GM21423 (cell line): ENCODE data around the gene BMP4.
"Not testable (repeated sequence)": the region's sequence is repeated elsewhere in the genome, so short reads cannot be mapped to it uniquely, and the experiment has no call there.

Experiments used
- ATAC-seq: cut with Tn5 transposase; IDR thresholded peaks from one replicate; pipeline ENCODE4 v1.9.1; 2021; ENCODE audit warnings: mild to moderate bottlenecking, moderate library complexity; ENCODE audit not compliant: unreplicated experiment

BMP4 gene

DNA sequence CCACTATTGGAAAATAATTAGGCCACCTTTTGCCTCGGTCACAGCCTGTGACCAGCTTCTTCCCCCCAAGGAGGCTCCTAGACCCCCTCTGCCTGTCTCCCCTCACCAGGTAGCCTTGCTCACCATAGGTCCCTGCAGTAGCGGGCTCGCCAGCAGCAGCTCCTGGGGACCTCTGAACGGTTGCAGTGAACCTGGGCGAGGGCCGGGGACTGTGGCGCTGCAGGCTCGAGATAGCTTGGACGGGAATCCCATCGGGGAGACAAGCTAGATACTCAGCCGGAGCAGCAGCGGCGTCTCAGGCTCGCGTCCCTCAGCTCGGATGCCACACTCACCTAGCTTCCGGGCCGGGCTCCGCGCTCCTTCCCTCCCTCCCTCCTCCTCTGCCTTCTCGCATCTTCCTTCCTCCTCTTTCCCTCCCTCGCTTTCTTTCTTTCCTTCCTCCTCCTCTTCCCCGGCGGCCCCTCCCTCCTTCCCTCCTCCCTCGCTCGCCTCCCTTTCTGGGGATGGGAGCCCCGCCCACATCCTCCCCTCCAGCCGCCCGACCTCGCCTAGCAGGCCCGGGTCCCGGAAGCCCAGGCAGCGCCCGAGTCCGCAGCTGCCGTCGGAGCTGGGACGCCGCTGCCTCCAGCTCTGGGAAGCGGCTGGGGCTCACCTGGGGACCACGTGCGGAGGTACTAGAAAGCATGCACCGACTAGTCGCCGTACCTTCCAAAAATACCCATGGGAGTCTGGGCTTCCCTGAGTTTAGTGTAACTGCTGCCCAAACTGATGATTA is at the start of gene BMP4:
TSS of gene BMP4 (minus strand) at position 399 of the 775 bp plus-strand sequence. CDS start 4,603 bp downstream, outside the sequence.
- no peak for ATAC-seq

GRCh38 chr14:54003064-54003463 is 46.4 kb upstream of the BMP4 start:
- ATAC-seq: no peak

GRCh38 chr14:54002653-54003052 is 46.0 kb upstream of the BMP4 start:
- no peak for ATAC-seq

DNA sequence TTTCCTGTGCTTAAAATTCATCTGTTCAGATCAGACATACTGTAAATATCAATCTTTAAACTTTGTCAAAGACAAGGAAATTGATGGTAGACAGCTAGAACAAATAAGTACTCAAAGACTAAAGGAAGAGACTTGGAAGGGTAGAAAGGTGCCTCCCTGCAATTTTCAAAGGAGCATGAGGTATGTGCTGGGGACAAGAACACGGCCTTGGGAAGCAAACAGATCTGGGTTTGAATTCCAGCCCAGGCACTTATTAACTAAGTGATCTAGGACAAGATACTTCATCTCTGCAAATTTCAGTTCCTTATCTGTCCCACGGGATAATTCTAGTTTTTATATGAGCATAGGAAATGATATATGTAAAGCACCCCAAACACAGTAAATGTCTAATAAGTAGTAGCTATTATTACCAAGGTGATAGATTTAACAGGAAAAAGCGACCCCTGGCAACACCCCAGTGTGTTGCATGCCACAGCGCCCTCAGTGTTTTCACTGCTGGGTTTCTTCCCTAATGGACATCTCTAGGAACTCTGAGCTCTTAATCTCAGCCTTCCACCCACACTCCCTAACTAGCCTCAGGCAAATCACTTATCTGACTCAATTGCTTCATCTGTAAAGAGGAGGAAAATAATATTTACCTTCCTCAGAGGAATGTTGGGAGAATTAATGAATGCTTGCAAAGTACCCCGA is 44.7 kb upstream of the BMP4 start:
- no peak for ATAC-seq

- ATAC-seq: no peak
Measured at GRCh38 chr14:54000341-54000811, 43.8 kb upstream of the BMP4 start.

DNA sequence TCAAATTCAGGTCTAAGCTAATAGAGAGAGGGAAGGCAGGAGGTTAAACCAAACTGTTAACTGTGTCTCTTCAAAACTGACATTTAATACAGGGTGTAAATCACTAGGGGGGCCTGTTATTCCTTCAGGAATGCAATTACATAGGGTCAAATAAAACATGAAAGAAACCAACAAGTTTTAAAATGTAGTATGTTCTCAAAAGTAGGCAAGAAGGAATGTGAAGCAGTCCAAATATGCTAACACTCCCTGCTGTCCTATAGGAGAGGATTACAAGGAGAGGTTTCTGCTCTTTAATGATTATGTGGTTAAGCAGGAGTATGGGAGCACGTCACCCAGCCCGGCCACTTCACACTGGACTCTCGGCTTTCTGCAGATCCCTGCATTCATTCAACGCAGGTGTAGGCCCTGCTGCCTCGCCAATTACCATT is 42.5 kb upstream of the BMP4 start:
- ATAC-seq: no peak

GRCh38 chr14:53996041-53996440 is 39.4 kb upstream of the BMP4 start:
- no peak for ATAC-seq

DNA sequence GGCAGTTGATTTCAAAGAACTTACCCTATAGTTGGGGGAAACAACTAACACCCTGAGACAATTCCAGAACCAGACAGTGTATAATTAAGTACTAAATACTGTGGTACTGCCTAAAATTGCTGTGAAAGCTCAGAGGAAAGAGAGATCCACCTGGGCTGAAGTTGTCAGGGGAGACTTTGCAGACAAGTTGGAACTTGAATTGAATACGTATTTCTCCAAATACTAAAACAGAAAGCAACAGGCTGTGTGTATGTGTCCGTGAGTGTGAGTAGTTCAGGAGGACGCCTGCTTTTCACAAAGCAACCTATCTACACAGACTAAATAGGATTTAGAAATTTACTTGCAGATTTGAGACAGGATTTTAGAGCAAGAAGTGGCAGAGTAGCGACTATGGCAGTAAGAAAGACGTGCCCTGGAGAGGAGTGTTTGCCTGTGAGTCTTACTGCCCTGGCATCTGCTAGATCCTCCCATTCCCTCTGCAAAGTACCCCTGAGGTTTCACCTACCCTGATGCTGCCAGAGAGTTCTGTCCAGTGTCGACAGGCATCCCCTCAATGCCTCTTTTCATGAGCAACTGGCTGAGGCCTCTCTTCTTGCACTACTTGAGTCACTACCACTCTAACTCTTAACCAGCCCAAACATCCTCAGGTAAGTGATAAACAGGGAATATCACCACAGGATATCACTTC is 37.4 kb upstream of the BMP4 start:
- no peak for ATAC-seq

- no peak for ATAC-seq
Measured at GRCh38 chr14:53990978-53991377, 34.4 kb upstream of the BMP4 start.

- not testable (repeated sequence) for ATAC-seq
Measured at GRCh38 chr14:53986718-53987117, 30.1 kb upstream of the BMP4 start.

- ATAC-seq: not testable (repeated sequence)
Measured at GRCh38 chr14:53984958-53985357, 28.3 kb upstream of the BMP4 start.

DNA sequence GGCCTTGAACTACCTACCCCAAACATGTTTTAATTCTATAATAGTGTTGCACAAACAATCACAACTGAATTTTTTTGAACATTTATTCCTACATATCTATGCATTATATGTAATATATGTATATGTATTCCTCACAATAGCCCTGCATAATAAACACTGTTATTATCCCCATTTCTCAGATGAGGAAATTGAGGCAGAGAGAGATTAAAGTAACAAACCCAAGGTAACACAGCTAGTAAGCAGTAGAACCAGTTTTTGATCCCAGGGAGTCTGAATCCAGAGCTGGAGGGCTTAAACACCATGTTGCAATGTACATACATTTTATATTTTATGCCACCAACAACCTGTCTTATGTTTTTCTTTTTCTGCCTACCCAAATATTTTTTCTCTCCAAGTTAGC is 26.5 kb upstream of the BMP4 start:
- ATAC-seq: no peak

DNA sequence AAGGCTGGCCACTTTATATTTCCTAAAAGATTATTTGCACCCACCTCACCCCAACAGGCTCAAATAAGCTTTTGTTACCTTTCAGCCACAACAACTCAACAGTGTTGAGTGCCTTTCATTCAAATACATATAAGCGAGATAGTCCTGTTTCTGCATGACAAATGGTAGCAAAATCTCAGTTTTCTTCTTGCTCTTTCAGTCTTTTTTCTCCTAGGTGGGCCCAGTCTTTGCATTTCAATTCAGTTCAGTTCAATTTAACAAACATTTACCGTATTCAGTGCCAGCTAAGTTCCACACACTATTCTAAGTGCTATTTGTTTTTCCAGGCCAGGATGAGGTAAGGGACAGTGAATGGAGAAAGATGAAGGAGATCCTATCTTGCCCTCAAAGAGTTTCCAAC is 25.9 kb upstream of the BMP4 start:
- no peak for ATAC-seq

- no peak for ATAC-seq
Measured at GRCh38 chr14:53979747-53980642, 23.4 kb upstream of the BMP4 start.

DNA sequence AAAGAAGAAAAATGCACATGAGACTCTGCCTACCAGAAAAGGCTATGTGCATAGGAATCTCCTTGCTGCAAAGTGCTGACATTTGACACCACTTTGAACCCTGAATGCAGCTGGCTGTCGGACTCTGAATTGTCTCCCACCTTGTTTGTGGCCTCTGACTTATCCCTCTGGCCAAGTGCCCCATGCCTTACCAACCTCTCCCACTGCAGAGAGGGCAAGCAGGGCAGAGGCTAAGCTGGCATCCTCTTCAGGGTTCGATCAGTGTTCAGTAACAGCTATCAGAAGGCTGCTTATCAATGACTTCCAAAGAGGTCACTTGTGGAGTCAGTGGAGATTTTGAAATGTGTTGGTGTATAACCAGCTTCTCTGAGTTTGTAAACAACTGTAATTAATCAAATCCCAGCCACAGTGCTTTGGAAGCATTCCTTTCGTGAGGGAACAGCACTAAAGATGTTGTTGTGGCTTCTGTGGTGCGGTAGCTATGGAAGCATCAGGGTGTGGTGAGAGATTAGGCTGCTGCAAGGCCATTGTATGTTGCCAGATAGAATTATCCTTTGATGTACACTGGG is 22.6 kb upstream of the BMP4 start:
- no peak for ATAC-seq

DNA sequence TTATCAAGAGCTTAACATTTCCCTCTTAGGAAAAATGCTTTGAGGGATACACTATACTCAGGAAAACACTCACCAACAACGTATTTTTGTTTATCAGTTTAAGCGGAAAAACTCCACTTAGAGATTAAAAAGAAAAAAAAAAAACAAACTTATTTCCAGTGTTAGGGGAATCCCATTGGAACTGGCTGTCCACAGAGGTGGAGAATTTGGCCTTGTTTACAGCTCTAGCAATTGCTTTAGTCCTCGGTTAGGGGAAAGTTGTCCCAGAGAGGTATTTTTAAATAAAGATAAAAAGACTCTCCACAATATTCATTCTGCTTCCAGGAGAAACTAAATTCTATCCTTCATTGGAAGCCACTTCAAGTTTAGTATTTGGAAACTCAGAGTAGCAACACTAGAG is 21.6 kb upstream of the BMP4 start:
- no peak for ATAC-seq

- ATAC-seq: no peak
Measured at GRCh38 chr14:53975444-53975843, 18.8 kb upstream of the BMP4 start.

DNA sequence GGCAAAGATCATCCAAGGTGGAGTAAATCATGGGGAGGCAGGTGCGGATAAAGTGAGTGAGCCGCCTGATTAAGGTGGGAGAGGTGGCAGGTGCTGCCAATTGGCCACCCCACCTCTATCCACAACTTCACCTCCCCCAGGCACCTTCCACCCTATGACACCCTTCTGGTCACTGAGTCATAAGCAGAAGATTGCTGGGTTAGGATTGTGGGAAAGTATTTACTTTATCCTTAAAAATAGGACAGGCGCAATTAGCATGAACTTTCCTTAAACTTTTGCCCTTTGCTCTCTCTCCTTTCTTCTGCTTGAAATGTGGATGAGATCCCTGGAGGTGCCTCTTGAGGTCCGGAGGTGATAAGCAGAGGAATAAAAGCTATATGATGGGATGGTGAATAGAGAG is 14.9 kb upstream of the BMP4 start:
- no peak for ATAC-seq

DNA sequence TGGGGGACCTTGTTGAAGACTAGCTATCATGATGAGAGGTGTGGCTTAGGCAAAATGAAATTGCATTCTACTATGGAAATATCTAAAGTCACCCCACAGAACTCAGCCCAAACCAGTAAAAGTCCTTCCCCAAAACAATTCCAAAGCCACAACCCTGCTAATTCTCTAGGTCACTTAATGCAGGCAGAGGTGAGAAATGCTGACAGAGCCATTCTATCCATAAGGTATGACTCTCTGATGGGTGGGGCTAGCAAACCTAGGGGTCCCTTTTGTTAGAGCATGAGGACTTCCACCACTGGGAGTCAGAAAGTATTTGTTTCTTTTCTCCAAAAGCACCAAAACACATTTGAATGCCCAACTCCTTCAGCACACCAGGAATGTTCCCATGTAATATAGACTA is 12.7 kb upstream of the BMP4 start:
- ATAC-seq: no peak

DNA sequence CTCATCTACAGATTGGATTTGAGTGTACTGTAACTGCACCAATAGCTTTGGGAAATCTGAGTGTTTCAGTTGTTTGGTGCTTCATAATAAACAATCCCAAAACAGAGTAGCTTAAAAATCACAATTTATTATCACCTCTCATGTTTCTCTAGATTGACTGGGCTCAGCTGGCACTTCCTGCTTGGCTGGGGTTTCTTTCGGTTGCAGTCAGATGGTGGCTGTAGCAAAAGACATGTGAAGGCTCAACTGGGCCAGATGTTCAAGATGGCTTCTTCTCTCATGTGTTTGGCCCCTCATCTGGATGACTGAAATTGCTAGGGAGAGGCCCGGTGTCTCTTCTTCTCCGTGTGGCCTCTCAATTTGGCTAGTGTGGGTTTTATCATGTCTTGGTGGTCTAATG is 12.1 kb upstream of the BMP4 start:
- no peak for ATAC-seq
